DND-41 (cell line): ENCODE results near the gene RFTN1.

ENCODE experiments used
- CTCF ChIP-seq: IDR thresholded peaks from 2 replicates; pipeline ENCODE4 v1.5.1; 2012; ENCODE audit warnings: borderline replicate concordance, low read length, moderate library complexity, mild to moderate bottlenecking; ENCODE audit not compliant: poor library complexity, severe bottlenecking; ENCODE audit errors: extremely low read depth
- EZH2 ChIP-seq: IDR thresholded peaks from 3 replicates; pipeline ENCODE4 v1.6.1; 2012; ENCODE audit warnings: borderline replicate concordance, low read depth, mild to moderate bottlenecking, moderate library complexity, low read length, inconsistent platforms; ENCODE audit not compliant: severe bottlenecking

DNA sequence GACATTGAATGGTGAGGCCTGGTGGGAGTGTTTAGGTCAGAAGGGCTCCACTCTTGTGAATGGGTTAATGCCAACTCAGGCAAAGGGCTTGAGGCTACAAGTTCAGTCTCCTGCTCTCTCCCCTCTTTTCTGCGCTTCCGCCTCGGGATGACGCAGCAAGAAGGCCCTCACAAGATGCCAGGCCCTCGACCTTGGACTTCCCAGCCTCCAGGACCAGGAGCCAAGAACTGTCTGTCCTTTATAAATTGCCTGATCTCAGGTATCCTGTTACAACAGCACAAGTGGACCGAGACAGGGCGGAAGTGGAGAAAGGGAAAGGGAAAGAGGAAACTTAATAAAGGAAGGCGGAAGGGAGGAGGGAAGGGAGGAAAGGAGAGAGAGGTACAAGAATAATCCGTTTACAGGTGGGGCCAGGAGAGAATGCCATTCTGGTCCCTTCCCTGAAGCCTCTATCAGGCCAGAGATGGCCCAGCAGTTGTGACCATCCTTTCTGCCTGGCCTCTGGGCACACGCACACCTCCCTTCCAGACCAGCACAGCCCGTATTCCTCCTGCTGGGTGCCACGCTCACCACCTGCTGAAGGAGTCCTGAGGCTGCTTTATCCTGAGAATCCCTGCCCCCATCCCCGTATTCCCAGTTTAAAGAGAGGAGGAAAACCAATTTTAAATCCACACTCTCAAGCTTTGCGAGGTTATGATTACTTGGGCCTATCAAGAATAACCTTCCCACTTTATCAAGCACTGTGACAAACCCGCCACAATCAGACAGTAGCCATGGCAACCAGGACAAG lies 184.3 kb downstream of the RFTN1 start:
- TF ChIP-seq CTCF (no peak), EZH2 (no peak)
